ENCODE results near the gene COPG1.

The COPG1 gene

DNA sequence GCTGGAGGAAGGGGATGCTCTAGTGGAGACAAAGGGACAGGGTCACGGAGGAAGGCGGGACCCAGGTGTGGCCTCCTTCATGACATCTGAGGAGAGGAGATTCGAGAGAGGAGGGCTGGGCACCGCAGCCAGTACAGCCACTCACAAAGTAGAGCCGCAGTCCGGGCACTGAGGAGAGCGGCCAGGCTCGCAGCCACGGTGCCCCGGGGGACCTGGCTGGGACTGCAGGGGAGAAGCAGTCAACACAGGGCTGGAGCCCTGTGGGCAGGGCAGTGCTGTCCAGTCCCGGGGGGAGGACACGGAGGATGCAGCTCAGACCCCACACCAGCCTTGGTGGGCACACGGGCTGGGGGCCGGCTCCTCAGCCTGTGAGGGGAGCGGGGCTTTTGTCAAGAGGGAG, 69.5 kb downstream of the COPG1 start:
- TF ChIP-seq, protein P1, sequence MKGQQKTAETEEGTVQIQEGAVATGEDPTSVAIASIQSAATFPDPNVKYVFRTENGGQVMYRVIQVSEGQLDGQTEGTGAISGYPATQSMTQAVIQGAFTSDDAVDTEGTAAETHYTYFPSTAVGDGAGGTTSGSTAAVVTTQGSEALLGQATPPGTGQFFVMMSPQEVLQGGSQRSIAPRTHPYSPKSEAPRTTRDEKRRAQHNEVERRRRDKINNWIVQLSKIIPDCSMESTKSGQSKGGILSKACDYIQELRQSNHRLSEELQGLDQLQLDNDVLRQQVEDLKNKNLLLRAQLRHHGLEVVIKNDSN (IDR thresholded peaks at IDR 0.05) = no peak
- TF ChIP-seq TAF1 (IDR thresholded peaks at IDR 0.05; ENCODE audit: low read depth) (no peak), YY1 (IDR thresholded peaks at IDR 0.05; ENCODE audit: low read depth) (no peak), ZBTB7A (IDR thresholded peaks at IDR 0.05; ENCODE audit: low read depth) (no peak), TCF12 (IDR thresholded peaks at IDR 0.05; ENCODE audit: low read depth) (no peak), RAD21 (IDR thresholded peaks at IDR 0.05; ENCODE audit: low read depth) (no peak), CEBPB (IDR thresholded peaks at IDR 0.05) (no peak), EP300 (IDR thresholded peaks at IDR 0.05; ENCODE audit: borderline replicate concordance) (no peak), TEAD4 (IDR thresholded peaks at IDR 0.05) (no peak)
- TF ChIP-seq, protein P2, sequence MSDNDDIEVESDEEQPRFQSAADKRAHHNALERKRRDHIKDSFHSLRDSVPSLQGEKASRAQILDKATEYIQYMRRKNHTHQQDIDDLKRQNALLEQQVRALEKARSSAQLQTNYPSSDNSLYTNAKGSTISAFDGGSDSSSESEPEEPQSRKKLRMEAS (IDR thresholded peaks at IDR 0.05) = no peak

DNA sequence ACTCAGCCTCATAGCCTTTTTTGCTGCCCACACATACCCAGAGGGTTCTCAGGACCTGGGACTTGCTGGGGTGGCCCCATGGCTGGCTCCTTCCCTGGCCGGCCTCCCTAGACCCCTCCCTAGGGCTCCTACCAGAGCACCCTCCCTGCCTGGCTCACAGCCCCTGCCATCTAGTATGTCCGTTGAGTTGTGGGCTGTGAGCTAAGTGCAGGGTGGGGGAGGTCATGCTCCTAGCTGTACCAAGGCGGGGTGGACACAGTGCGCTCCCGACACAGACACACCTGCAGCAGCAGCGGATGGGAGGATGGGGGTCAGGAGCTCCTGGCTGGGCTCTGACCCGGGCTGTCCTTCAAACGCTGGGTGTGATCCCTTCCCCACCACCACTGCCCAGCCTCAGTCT, 70.9 kb downstream of the COPG1 start:
- TF ChIP-seq, protein P2 (IDR thresholded peaks at IDR 0.05) = no peak
- TF ChIP-seq CREB1 (IDR thresholded peaks at IDR 0.05; ENCODE audit: low read depth) = no peak
- no peak for TF ChIP-seq ZBTB7A (IDR thresholded peaks at IDR 0.05; ENCODE audit: low read depth)
- TF ChIP-seq EP300 (IDR thresholded peaks at IDR 0.05; ENCODE audit: borderline replicate concordance) = no peak

DNA sequence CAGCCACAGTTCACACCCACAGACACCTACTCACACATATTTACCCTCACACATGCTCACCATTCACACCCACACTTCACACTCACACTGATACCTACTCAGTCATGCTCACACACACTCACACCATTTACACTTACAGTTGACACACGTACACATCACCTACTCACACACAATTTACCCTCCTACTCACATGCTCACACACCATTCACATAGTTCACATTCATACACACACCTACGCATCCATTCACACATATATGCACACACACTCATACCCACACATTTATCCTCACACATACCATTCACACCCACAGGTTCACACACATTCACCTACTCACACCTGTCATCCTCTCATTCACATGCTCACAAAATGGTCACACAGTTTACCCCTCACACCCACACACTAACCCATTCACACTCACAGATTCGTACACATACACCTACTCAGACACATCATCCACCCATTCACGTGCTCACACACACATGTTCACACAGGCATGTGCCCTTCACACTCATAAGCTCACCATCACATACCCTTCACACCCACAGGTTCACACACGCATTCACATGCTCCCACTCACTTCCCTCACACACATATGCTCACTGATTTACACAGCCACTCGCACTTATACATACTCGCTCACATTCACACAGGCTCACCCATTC, 71.5 kb downstream of the COPG1 start:
- TF ChIP-seq FOXM1 (IDR thresholded peaks at IDR 0.05; ENCODE audit: borderline replicate concordance, low read depth) = no peak
- no peak for TF ChIP-seq TEAD4 (IDR thresholded peaks at IDR 0.05)
- no peak for TF ChIP-seq EP300 (IDR thresholded peaks at IDR 0.05; ENCODE audit: borderline replicate concordance)
- TF ChIP-seq, protein P1 (IDR thresholded peaks at IDR 0.05) = no peak
- TF ChIP-seq TCF12 (IDR thresholded peaks at IDR 0.05; ENCODE audit: low read depth) = no peak
- TF ChIP-seq YY1 (IDR thresholded peaks at IDR 0.05; ENCODE audit: low read depth) = no peak
- TF ChIP-seq NFIC (IDR thresholded peaks at IDR 0.05) = no peak
- TF ChIP-seq CREB1 (IDR thresholded peaks at IDR 0.05; ENCODE audit: low read depth) = no peak
- no peak for TF ChIP-seq TAF1 (IDR thresholded peaks at IDR 0.05; ENCODE audit: low read depth)
- no peak for TF ChIP-seq EGR1 (IDR thresholded peaks at IDR 0.05)
- TF ChIP-seq, protein P3, sequence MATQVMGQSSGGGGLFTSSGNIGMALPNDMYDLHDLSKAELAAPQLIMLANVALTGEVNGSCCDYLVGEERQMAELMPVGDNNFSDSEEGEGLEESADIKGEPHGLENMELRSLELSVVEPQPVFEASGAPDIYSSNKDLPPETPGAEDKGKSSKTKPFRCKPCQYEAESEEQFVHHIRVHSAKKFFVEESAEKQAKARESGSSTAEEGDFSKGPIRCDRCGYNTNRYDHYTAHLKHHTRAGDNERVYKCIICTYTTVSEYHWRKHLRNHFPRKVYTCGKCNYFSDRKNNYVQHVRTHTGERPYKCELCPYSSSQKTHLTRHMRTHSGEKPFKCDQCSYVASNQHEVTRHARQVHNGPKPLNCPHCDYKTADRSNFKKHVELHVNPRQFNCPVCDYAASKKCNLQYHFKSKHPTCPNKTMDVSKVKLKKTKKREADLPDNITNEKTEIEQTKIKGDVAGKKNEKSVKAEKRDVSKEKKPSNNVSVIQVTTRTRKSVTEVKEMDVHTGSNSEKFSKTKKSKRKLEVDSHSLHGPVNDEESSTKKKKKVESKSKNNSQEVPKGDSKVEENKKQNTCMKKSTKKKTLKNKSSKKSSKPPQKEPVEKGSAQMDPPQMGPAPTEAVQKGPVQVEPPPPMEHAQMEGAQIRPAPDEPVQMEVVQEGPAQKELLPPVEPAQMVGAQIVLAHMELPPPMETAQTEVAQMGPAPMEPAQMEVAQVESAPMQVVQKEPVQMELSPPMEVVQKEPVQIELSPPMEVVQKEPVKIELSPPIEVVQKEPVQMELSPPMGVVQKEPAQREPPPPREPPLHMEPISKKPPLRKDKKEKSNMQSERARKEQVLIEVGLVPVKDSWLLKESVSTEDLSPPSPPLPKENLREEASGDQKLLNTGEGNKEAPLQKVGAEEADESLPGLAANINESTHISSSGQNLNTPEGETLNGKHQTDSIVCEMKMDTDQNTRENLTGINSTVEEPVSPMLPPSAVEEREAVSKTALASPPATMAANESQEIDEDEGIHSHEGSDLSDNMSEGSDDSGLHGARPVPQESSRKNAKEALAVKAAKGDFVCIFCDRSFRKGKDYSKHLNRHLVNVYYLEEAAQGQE (IDR thresholded peaks at IDR 0.05; ENCODE audit: low read depth) = no peak
- TF ChIP-seq CEBPB (IDR thresholded peaks at IDR 0.05) = no peak

DNA sequence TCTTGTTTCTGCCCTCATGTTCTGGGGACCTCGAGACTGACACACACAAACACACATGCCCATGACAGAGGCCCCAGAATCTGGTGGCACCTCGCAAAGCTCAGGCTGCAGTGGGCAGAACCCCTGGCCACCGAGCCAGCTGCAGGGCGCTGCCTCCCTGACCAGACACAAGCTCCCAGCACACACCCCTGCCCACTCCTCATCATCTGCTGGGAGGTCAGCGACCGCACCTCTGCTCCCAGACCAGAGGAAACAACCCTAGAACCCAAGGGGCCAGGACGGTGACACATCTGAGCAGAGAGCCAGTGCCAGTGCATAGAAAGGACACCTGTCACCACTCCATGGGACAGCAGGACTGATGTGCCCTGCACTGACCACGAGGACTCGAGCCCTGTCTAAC, 72.5 kb downstream of the COPG1 start:
- TF ChIP-seq FOXM1 (IDR thresholded peaks at IDR 0.05; ENCODE audit: borderline replicate concordance, low read depth) (no peak), YY1 (IDR thresholded peaks at IDR 0.05; ENCODE audit: low read depth) (no peak), TCF12 (IDR thresholded peaks at IDR 0.05; ENCODE audit: low read depth) (no peak), ZBTB7A (IDR thresholded peaks at IDR 0.05; ENCODE audit: low read depth) (no peak)
- TF ChIP-seq, protein P2 (IDR thresholded peaks at IDR 0.05) = no peak
- TF ChIP-seq, protein P3 (IDR thresholded peaks at IDR 0.05; ENCODE audit: low read depth) = no peak

DNA sequence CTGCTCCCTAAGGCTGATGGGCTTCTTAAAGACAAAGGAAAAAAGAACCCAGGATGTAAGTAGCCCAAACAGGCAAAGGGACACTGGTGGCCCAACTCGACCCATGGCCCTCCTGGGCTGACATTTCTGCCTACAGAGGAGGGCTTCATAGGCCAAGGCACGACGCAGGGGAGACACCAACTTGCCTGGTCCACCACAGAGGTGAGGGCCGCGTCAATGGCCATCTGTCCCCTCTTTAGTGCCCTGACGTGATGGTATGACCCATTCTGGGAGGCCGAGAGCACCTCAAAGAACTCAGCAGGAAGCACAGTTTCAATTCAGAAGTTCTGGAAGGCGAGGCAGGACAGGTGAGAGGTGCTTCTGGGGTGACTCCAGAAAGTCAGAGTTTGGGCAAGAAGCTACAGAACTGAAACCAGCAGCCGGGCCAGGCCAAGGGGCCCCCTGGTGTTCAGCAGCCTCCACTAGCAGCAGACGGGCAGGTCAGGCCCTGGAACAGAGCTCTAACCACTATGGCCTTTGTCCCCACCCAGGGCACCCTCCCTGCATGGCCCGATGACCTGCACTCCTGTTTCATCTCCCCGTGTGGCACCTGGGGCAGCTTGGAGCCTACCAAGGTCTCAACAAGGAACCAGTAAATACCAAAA, 74.4 kb downstream of the COPG1 start:
- TF ChIP-seq YY1 (IDR thresholded peaks at IDR 0.05; ENCODE audit: low read depth) = no peak
- TF ChIP-seq CREB1 (IDR thresholded peaks at IDR 0.05; ENCODE audit: low read depth) = no peak
- TF ChIP-seq, protein P2 (IDR thresholded peaks at IDR 0.05) = no peak
- TF ChIP-seq ZBTB7A (IDR thresholded peaks at IDR 0.05; ENCODE audit: low read depth) = no peak
- TF ChIP-seq EP300 (IDR thresholded peaks at IDR 0.05; ENCODE audit: borderline replicate concordance) = no peak
- no peak for TF ChIP-seq NFIC (IDR thresholded peaks at IDR 0.05)
- TF ChIP-seq, protein P1 (IDR thresholded peaks at IDR 0.05) = no peak
- TF ChIP-seq EGR1 (IDR thresholded peaks at IDR 0.05) = no peak
- TF ChIP-seq, protein P3 (IDR thresholded peaks at IDR 0.05; ENCODE audit: low read depth) = no peak
- no peak for TF ChIP-seq RAD21 (IDR thresholded peaks at IDR 0.05; ENCODE audit: low read depth)
- no peak for TF ChIP-seq CEBPB (IDR thresholded peaks at IDR 0.05)
- no peak for TF ChIP-seq TAF1 (IDR thresholded peaks at IDR 0.05; ENCODE audit: low read depth)
- TF ChIP-seq FOXM1 (IDR thresholded peaks at IDR 0.05; ENCODE audit: borderline replicate concordance, low read depth) = no peak
- TF ChIP-seq TEAD4 (IDR thresholded peaks at IDR 0.05) = no peak
- no peak for TF ChIP-seq TCF12 (IDR thresholded peaks at IDR 0.05; ENCODE audit: low read depth)
